Hematopoietic multipotent progenitor cell (in vitro differentiated cells): ENCODE data around the gene PKP4. TPM values are rescaled to one million over a fixed set of nuclear protein-coding genes. Genes with fewer than 3 reads are reported as not detected.

ENCODE experiments used
- DNase-seq, 3 donors: peaks; one replicate each; pipeline ENCODE4 v3.0.0-alpha.2; 2011 to 2015; ENCODE audit warnings: low read depth in 2 of 3, low spot score in 2 of 3
- total RNA-seq: library from RNA; depleted of rRNA; stranded (reverse); fragments of >200 nt; gene quantifications from one replicate; pipeline ENCODE4 v1.2.3, GENCODE V29; 2012

The PKP4 gene
- total RNA-seq, 1 donor, result 39.3 TPM

- no peak for DNase-seq
Observed at GRCh38 chr2:158635961-158636601, 179.3 kb downstream of the PKP4 start.

- no peak for DNase-seq
Observed at GRCh38 chr2:158637357-158637756, 180.6 kb downstream of the PKP4 start.

- DNase-seq, result no peak
Observed at GRCh38 chr2:158644139-158644538, 187.4 kb downstream of the PKP4 start.

- no peak for DNase-seq
Observed at GRCh38 chr2:158645299-158645698, 188.5 kb downstream of the PKP4 start.

- no peak for DNase-seq
Observed at GRCh38 chr2:158647436-158648231, 190.9 kb downstream of the PKP4 start.

GRCh38 chr2:158649846-158650245 is 193.1 kb downstream of the PKP4 start:
- DNase-seq, result no peak

- DNase-seq, result no peak
Observed at GRCh38 chr2:158650646-158651357, 194.1 kb downstream of the PKP4 start.

GRCh38 chr2:158651358-158652057 is 194.8 kb downstream of the PKP4 start:
- no peak for DNase-seq

GRCh38 chr2:158655628-158656027 is 198.9 kb downstream of the PKP4 start:
- DNase-seq, result no peak

GRCh38 chr2:158656492-158657229 is 199.9 kb downstream of the PKP4 start:
- DNase-seq, result no peak

- no peak for DNase-seq
Observed at GRCh38 chr2:158658396-158658795, 201.6 kb downstream of the PKP4 start.

GRCh38 chr2:158659483-158659882 is 202.7 kb downstream of the PKP4 start:
- DNase-seq, result no peak

GRCh38 chr2:158661231-158661630 is 204.5 kb downstream of the PKP4 start:
- no peak for DNase-seq

GRCh38 chr2:158662421-158662820 is 205.7 kb downstream of the PKP4 start:
- no peak for DNase-seq

GRCh38 chr2:158663796-158664195 is 207.0 kb downstream of the PKP4 start:
- DNase-seq, result no peak

GRCh38 chr2:158664987-158665386 is 208.2 kb downstream of the PKP4 start:
- DNase-seq, result no peak

- no peak for DNase-seq
Observed at GRCh38 chr2:158665536-158666302, 209.0 kb downstream of the PKP4 start.

- DNase-seq, result no peak
Observed at GRCh38 chr2:158666969-158667368, 210.2 kb downstream of the PKP4 start.

- DNase-seq, result peak in 1 of 3 donors; percentile 2
Observed at GRCh38 chr2:158667586-158667985, 210.8 kb downstream of the PKP4 start.
